BE2C (cell line): ENCODE results near the gene NELFCD.

Source experiments
- DNase-seq: peaks from one replicate; pipeline ENCODE4 v3.0.0-alpha.2; 2020
- H3K27me3 ChIP-seq: fragments of 250-450 bp; sonication (Bioruptor Pico); 2 replicates; pipeline ENCODE4 v1.5.1; 2020; ENCODE audit warnings: mild to moderate bottlenecking
- H3K36me3 ChIP-seq: fragments of 250-450 bp; sonication (Bioruptor Pico); 2 replicates; pipeline ENCODE4 v1.5.1; 2020; ENCODE audit warnings: mild to moderate bottlenecking
- H3K4me1 ChIP-seq: fragments of 250-450 bp; sonication (Bioruptor Pico); 2 replicates; pipeline ENCODE4 v1.5.1; 2020
- H3K4me3 ChIP-seq: 2 replicates; pipeline ENCODE4 v1.5.1; 2011; ENCODE audit warnings: low read depth, low read length
- H3K9me3 ChIP-seq: fragments of 250-450 bp; sonication (Bioruptor Pico); 2 replicates; pipeline ENCODE4 v1.5.1; 2020
- CTCF ChIP-seq: IDR thresholded peaks from 2 replicates; pipeline ENCODE4 v1.5.1; 2012; ENCODE audit warnings: mild to moderate bottlenecking, low read depth, low read length

Gene NELFCD

GRCh38 chr20:59001449-59002171, 20.6 kb downstream of the NELFCD start:
- H3K9me3 ChIP-seq: no peaks in the 10 kb centered on the region
- no peak overlapping the region for H3K4me3 ChIP-seq
- no peak for TF ChIP-seq CTCF
- DNase-seq: no peak
- peaks cover 2% of the 10 kb centered on the region; the same call in 1 of the 2 replicates for H3K36me3 ChIP-seq
- no peaks in the 10 kb centered on the region for H3K27me3 ChIP-seq
- H3K4me1 ChIP-seq: no peaks in the 10 kb centered on the region

- Histone ChIP-seq H3K36me3 (no peaks in the 10 kb centered on the region), H3K4me3 (no peak overlapping the region), H3K27me3 (no peaks in the 10 kb centered on the region), H3K4me1 (no peaks in the 10 kb centered on the region), H3K9me3 (no peaks in the 10 kb centered on the region)
- no peak for TF ChIP-seq CTCF
- no peak for DNase-seq
Measured at GRCh38 chr20:59002388-59002787, 21.3 kb downstream of the NELFCD start.

GRCh38 chr20:59002874-59003399, 21.9 kb downstream of the NELFCD start:
- no peaks in the 10 kb centered on the region for H3K27me3 ChIP-seq
- H3K4me3 ChIP-seq: no peak overlapping the region
- H3K9me3 ChIP-seq: no peaks in the 10 kb centered on the region
- H3K36me3 ChIP-seq: no peaks in the 10 kb centered on the region
- H3K4me1 ChIP-seq: no peaks in the 10 kb centered on the region
- no peak for TF ChIP-seq CTCF
- no peak for DNase-seq

- Histone ChIP-seq H3K4me3 (no peak overlapping the region), H3K9me3 (no peaks in the 10 kb centered on the region), H3K27me3 (no peaks in the 10 kb centered on the region), H3K36me3 (no peaks in the 10 kb centered on the region), H3K4me1 (no peaks in the 10 kb centered on the region)
- no peak for DNase-seq
- no peak for TF ChIP-seq CTCF
Measured at GRCh38 chr20:59003836-59004492, 22.9 kb downstream of the NELFCD start.

- Histone ChIP-seq H3K4me1 (no peaks in the 10 kb centered on the region), H3K9me3 (no peaks in the 10 kb centered on the region), H3K36me3 (no peaks in the 10 kb centered on the region), H3K4me3 (no peak overlapping the region), H3K27me3 (no peaks in the 10 kb centered on the region)
- DNase-seq: no peak
- no peak for TF ChIP-seq CTCF
Measured at GRCh38 chr20:59004493-59004762, 23.4 kb downstream of the NELFCD start.

- no peak for TF ChIP-seq CTCF
- Histone ChIP-seq H3K27me3 (no peaks in the 10 kb centered on the region), H3K36me3 (no peaks in the 10 kb centered on the region), H3K9me3 (no peaks in the 10 kb centered on the region), H3K4me3 (no peak overlapping the region), H3K4me1 (no peaks in the 10 kb centered on the region)
- no peak for DNase-seq
Measured at GRCh38 chr20:59004763-59005522, 23.9 kb downstream of the NELFCD start.
